GM21786 (cell line): ENCODE measurements around the gene FARS2.

Experiments used
- ATAC-seq: cut with Tn5 transposase; IDR thresholded peaks from one replicate; pipeline ENCODE4 v1.9.1; 2021; ENCODE audit not compliant: unreplicated experiment

The FARS2 gene

DNA sequence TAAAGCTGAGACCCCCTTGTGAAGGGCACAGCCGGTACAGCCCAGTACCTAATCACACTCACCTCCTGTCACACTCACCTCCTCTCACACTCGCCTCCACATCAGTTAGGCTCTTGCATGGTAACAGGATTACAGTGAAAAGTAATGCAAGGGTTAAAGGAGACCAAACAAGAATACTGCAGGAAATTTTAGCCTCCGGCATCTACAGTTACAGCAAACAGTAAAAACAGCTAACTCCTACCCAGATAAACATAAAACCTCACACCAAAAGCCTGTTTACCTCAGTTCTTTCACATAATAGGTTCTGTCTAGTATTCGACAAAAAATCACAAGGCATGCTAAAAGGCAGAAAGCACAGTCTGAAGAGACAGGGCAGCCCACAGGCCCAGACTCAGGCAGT is 55.6 kb downstream of the FARS2 start:
- no peak for ATAC-seq

DNA sequence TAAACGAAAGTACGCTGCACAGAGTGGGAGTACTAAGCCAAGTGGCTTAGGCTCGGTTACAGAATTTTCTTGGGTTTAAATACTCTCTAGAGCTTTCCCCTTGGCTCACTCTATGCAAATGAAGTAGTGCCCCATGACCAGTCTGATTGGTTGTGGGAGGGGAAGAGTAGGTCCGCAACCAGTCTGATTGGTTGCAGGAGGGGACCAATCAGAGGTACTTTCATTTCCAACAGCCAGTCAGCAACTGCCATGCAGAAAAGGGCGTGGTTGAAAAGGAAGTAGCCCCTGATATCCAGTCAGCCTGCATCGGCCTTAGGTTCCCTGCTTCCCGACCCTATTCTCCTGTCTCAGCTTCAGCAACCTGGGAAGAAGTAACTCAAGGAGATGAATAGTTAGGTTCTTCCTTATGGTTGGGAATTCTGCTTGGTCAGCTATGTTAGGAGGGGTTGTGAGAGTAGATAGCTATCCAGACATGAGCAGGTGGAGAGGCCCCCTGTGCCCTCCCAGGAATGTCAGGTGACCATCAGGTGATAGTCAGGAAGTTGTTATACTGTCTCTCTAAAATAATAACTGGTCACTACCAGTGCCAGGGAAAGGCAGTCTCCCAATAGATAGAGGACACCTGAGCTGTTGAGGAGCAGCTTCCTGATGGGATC is 57.4 kb downstream of the FARS2 start:
- no peak for ATAC-seq

DNA sequence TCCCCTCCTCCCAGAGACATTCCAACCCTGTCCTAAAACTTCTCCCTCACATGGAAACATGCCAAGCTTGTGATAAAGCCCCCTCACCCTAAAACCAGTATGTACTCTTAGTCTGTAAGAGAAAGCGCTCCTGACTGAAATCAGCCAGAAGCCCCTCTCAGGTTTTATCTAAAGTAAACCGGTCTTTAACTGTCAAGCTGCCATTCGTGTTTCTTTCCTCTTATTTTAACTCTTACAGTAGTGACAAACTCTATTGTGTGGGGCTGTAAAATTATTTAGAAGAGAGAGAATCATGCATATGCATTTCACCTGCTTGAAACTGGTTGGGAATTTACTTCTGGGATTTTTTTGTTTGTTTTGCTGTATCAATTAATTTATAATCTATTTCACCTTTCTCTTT is 62.7 kb downstream of the FARS2 start:
- no peak for ATAC-seq

DNA sequence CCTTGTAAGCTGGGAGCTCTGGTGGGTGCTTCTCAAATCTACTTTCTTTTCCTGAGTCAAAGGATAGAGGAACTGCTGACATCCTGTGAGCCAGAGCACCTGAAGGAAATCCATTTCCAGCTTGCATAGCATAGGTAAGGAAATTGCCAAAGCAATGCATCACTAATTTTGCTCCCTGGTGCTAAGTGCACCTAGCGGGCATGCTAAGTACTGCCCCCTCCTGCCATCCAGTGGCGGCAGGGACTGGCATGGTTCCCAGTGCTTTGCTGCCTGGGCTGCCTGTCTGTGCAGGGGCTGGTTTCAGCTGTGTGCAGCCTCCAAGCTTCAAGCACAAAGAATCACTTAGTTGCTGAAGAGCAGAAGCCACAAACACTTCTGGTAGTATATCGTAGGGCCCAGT is 63.9 kb downstream of the FARS2 start:
- no peak for ATAC-seq

DNA sequence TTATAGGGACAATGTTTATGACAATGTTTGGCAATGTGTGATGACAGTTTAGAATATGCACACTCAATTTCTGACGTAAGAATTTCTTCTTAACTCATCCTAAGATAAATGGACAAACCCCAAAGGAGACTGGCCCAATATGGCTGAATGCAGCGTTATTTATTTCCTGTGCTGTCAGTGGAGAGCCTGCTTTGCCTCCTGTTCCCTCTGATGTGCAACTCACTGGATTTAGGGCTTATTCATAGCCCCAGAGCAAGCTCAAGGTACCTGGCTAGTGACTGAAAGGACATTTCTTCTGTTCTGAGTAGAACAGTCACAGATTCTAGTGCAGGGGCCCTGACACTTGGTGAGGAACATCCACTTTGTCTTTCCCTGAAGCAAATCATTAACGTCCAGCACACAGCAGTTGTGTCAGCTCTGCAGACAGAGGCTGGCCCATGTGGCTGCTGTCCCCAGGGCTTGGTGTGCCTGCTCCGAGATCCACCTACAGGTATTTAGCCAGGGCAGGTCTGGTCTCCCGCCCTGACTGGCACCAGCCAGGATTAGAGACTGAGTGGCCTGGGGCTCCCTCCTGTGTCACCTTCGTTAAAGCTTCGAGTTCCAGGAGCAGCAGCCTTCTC is 64.8 kb downstream of the FARS2 start:
- no peak for ATAC-seq

DNA sequence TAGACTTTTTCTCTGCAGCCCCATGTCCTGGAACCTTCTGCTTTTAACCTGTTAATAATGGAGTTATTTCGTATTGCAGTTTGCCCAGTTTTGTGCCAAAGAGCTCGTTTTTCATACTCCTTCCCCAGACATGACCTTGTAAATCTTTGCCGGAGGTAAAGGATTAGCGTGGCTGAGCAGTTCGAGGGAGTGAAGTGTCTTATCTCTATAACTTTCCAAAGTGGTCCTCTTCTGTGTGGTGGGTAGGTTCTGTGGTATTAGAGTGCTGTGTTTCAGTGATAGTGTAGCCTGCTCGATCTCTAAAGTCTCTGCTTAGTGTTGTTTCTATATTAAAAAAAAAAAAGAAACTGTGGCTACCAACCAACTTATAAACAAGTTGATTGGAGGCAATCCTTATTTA is 67.5 kb downstream of the FARS2 start:
- no peak for ATAC-seq

DNA sequence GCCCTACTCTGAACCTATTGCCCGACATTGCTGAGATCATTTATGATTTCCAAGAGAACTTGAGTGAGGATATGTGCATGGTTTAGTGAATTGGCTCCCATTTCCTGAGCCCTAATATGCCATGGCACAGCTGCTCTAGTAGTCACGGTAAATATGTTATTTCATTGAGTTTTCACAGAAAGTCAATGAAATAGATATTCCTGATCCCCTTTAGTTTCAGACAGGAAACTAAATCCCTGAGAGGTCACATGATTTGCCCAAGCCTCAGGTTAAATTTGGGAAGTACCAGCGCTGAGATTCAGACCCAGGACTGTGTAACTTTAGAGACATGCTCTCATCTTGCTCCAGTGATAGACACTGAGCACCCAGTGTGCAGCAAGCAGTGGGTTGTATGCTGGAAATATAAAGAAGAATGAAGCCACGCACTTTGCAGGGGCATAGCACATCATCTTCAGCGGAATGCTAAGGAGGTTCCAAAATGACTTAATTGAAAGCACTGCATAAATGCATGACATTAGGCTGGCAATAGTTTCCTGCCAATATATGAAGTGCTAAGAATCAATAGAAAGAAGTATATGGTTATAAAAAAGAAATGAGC is 70.6 kb downstream of the FARS2 start:
- no peak for ATAC-seq

DNA sequence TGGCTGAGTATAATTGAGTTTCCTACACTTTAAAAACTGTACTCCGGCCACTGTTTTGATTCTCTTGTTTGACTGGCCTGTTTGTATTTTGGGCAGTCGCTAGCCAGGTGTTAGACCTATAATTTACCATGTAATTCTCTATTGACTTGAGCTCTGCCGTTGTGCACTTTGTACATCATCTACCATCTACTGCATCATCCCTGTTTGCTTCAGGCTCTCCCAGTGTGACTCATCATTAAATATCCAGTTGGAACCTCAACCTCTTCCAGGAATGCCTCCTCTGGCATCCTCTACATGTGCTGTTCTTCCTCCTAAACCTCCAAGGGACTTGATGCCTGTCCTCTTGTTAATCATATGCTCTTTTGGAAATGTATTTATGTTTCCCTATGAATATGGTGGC is 72.3 kb downstream of the FARS2 start:
- ATAC-seq, result no peak

DNA sequence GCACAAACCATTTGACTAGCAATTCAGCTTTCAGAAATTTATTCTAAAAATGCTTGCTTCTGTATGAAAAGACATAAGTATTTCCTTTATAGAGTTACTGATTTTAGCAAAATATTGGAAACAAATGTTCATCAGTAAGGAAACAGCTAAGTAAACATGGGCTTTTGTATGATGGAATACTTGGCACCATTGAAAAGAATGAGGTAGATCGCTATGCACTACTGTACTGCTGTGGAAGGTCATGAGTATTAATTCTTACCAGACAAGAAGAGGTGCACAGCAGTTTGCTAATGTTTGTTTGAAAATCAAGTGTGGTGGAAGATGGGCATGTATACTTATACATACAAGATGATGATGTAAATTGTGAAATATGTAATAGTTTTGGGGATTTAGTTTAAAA is 73.0 kb downstream of the FARS2 start:
- no peak for ATAC-seq

DNA sequence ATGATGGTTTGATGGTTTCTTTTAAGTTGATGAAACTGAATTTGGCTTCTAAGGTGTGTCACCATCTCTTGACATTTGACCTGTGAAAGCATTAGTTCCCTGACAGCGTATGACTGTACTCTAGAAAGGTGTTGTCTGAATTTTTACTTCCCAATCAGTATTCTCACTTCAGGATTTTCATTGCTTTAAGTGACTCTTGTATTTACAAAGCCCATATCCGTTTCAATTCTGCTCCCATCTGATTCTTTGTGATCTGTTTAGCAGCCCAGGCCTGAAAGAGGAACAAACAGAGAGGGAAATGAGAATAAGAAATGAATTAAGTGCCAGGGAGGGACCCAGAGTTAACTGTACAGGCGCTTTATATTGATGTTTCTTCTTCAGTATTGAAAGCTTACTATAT is 73.7 kb downstream of the FARS2 start:
- ATAC-seq, result no peak

DNA sequence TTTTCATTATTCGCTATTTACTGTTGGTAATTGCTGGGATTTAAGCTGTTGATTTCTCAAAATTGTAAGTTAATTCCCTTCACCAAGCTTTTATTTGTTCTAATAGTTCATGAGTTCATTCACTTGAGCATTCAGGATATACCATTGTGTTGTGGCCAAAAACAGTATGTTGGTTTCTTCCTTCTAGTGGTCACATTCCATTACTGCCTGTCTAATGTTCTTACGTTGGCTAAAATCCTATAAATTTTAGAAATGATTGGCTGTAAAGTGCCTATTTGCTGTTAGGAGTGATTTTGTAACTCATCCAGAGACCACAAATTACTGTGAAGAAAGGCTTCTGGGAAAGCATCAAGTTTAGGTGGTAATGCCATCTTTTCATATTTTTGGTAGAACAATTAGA is 76.3 kb downstream of the FARS2 start:
- no peak for ATAC-seq

DNA sequence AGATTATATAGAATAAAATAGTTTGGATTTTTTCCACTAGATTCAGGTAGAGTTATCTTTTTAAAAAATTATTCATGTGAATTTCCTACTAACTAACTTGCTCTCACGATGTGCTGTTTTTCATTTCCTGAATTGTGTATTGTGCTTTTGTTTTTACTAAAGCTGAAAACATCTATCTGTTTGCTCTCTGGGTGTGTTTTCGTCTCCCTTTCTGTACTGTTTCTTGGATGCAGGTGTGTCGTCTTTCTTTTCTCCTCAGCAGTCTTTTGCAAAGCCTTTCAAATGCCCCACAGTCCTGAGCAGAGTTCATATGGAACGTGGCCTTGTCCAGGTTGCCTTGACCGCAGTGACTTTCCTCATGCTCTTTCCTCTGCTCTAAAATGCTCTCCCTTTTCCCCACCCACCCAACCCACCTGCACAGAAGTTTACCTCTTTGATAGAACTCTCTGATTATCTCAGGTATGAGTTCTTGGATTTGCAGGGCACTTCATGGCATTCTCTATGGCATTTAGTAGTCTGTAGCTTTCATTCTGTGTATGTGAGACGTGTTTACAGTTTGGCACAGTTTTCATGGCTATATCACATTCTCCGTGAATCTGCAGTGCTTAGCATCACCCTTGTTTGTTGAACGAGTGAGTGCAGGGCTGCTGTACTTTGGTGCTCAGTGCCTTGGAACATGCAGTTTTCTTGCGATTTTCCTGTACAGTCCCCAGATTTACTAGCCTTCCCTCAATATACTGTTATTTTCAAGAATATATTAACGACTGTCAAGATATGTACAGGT is 77.1 kb downstream of the FARS2 start:
- ATAC-seq, result peak; percentile 53

DNA sequence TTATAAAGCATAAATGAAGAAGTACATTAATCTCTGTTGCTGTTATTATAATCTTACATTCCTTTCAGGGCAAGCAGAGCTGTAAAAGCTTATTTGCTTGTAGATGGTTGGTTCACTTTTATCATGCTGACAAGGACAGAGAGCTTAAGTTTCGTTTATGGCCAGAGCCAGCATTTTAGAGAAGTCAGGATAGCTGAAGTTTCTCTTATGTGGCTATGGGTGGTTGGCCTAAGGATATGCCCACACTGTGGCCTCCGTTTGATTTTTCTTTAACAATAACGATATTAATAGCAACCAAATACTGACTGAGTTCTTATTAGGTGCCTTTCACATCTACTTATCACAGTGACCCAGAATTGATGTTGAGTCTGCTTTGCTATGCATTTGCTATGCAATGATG is 78.5 kb downstream of the FARS2 start:
- no peak for ATAC-seq

DNA sequence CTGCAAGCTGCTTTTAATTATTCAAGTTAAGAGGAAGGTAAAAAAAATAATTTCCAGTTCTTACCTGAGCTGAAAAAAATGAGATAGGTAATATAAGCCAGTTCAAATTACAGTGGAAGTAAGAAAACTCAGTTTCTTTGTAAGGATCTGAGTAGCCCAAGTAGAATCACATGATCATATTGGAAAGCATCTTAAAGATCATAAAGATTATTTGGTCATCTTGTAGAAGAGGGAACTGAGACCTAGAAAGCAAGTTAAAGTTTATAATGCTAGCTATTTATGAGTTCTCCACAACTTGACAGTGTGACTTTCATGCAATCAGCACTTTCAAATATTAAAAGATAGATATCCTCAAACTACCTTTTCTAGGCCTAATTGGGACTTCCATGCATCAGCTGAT is 80.5 kb downstream of the FARS2 start:
- ATAC-seq, result no peak

DNA sequence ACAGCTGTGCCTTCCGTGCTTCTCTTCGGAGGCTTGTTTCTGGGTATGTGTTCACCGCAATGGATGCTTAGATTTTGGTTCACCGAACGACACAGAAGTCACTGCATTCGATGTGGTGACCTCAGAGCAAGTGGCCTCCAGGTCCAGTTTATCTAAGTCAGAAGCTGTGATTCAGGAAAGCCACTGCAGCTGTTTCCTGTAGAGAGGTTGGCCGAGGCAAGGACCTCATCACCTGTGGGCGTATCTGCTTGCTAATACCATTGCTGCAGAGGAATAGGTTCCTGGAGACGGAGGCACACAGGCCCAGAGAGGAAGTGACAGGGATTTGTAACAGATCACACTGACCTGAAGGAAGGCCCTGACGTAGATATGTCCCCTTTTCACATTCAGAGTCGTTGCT is 82.7 kb downstream of the FARS2 start:
- no peak for ATAC-seq

DNA sequence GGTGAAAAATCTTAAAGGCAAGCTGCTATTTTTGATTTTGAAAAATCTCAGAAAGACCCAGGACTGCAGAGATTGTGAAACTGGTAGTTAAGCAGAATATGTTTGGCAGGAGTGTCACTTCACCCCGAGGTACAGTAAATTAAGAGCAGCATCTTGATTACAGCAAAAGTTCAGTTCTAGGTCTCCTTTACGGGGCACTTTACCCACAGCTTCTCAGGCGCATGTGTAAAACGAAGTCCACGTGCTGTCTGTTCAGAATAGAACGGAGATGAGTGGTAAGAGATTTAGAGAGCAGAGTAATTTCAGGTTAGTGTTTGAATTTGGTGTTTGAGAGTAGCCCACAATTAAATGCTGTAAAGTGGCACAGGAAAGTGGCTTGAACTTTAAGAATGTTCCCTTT is 84.0 kb downstream of the FARS2 start:
- ATAC-seq, result no peak

DNA sequence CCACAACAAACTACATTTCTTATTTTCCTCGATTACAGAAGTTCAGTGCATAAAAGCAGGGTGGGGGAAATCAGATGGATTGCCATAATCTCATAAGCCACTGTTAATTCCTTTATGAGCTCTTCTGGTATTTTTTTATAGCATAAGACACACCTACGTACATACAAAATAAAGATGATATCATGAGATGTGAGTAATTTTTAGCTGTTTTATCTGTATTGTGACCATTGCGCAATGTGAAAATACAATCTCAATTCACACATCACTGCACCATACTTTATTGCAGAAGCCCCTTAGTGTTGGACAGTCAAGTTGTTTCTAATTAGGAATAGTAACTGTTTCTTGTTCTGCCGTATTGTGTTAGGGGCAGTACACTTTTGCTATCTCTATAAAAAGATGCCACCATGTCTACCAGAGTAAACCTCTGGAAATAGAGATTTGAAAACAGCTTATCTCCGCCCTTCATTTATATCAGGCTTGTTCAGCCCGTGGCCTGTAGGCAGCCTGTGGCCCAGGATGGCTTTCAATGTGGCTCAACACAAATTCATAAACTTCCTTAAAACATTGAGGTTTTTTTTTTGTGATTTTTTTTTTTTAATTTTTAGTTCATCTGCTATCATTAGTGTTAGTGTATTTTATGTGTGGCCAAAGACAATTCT is 90.4 kb downstream of the FARS2 start:
- ATAC-seq, result no peak

DNA sequence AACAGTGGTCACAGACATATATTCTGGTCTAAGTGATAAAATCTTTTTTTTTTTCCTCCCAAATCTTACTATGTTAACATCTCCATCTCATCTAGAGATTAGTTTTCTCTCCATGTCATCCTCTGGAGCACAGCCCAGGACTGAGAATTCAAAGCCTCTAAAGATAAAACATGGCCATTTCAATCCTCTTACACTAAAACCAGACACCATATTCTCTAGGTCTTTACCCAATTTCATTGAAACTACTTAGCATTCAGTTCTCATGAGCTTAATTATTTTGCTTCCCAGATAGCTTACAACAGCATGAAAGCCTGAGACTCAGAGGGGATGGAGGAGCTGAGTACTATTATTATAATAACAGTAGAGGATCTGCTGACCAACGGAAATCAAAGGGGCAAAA is 92.7 kb downstream of the FARS2 start:
- no peak for ATAC-seq

DNA sequence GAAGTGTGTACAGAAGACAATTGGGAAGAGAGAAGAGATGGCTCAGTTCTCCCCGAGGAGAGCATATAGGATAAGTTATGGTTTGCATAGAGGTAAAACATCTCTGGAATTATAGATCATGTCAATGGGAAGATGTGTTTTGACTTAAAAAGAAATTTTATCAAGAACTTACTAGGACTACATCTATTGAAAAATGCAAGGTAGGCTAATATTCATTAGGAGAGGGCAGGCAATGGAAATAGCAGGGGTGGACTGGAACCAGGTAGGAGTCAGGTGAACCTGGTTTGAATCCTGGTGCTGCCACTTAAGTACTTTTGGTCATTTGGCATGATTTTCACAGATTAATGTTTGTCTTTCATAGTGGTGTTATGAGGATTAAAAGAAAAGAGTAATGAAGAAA is 96.2 kb downstream of the FARS2 start:
- ATAC-seq, result no peak

DNA sequence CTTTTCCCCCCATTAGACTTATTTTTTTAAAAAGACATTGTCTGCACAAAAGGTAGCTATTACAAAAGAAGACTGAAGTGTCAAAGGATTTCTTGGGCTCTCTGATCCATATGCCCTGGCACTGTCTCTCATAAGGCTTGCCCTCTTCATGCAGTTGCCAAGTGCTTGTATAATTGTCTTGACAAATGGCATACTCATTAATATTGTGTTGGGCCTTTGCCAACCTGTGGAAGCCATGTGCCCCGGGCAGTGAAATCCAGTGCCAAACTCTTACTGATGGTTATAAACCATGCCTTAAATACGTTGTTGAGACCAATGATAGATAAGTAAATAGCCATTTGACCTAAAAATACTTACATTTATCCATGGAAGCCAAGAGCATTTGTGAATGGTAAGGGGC is 98.1 kb downstream of the FARS2 start:
- ATAC-seq, result no peak

DNA sequence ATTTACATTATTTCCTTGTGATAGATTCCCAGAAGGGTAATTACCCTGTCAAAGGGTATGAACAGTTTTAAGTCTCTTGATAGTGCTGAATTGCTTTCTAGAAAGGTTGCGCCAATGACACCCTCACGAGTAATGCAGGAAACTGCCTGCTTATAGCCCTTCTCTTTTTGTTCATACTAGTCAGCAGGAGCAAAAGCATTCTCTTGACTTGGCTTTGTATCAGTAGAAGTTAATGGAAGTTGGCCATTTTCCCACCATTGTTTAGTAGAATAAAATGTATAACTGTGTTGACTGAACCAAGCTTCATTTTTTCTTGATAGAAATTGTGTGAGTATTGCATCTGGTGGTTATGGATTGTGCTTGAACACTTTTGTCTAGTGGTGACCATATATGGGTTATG is 100.1 kb downstream of the FARS2 start:
- no peak for ATAC-seq
